Keratinocyte (primary cell): ENCODE measurements around the gene SMAD9.

Experiments used
- EZH2 ChIP-seq: IDR thresholded peaks from one replicate; pipeline ENCODE4 v1.6.1; 2012; ENCODE audit warnings: inconsistent platforms, mild to moderate bottlenecking, low read length, moderate library complexity
- TF ChIP-seq, protein P1 (sequence below), 3 experiments: IDR thresholded peaks in 1 of 3; conservative IDR thresholded peaks in 1 of 3; optimal IDR thresholded peaks in 1 of 3; 2 replicates in 2 of 3; 3 replicates in 1 of 3; pipeline versions ENCODE3 to v1.5.1; 2011; ENCODE audit warnings: low read length in 3 of 3, mild to moderate bottlenecking in 3 of 3, moderate library complexity in 2 of 3, control low read depth in 1 of 3, inconsistent platforms in 1 of 3; ENCODE audit not compliant: insufficient read depth in 2 of 3; ENCODE audit errors: extremely low read depth in 1 of 3

GRCh38 chr13:36954542-36954941 lies 34.5 kb upstream of the SMAD9 start:
- TF ChIP-seq, protein P1, sequence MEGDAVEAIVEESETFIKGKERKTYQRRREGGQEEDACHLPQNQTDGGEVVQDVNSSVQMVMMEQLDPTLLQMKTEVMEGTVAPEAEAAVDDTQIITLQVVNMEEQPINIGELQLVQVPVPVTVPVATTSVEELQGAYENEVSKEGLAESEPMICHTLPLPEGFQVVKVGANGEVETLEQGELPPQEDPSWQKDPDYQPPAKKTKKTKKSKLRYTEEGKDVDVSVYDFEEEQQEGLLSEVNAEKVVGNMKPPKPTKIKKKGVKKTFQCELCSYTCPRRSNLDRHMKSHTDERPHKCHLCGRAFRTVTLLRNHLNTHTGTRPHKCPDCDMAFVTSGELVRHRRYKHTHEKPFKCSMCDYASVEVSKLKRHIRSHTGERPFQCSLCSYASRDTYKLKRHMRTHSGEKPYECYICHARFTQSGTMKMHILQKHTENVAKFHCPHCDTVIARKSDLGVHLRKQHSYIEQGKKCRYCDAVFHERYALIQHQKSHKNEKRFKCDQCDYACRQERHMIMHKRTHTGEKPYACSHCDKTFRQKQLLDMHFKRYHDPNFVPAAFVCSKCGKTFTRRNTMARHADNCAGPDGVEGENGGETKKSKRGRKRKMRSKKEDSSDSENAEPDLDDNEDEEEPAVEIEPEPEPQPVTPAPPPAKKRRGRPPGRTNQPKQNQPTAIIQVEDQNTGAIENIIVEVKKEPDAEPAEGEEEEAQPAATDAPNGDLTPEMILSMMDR (optimal IDR thresholded peaks at IDR 0.05 in 1 of 3, IDR thresholded peaks at IDR 0.05 in 1 of 3, conservative IDR thresholded peaks at IDR 0.05 in 1 of 3; ENCODE audit: extremely low read depth in 1 of 3, insufficient read depth in 2 of 3, low read length in 3 of 3), result no peak
- no peak for TF ChIP-seq EZH2
